GM19463 (cell line): ENCODE data around the gene ATP6V1G2.
"Not testable (repeated sequence)": the region's sequence is repeated elsewhere in the genome, so short reads cannot be mapped to it uniquely, and the experiment has no call there.

Experiments used
- ATAC-seq: cut with Tn5 transposase; IDR thresholded peaks from one replicate; pipeline ENCODE4 v1.9.1; 2021; ENCODE audit warnings: mild to moderate bottlenecking, moderate library complexity; ENCODE audit not compliant: unreplicated experiment

The ATP6V1G2 gene

GRCh38 chr6:31575952-31576685 lies 29.7 kb upstream of the ATP6V1G2 start:
- no peak for ATAC-seq

- no peak for ATAC-seq
These were observed 29.0 kb upstream of the ATP6V1G2 start, which contains the start of gene TNF for GRCh38 chr6:31575335-31575901. TNF (plus strand) TSS chr6:31575565; CDS start chr6:31575742, 177 bp downstream.

- no peak for ATAC-seq
These were observed 28.0 kb upstream of the ATP6V1G2 start for GRCh38 chr6:31574106-31575061.

GRCh38 chr6:31573239-31574105 lies 27.1 kb upstream of the ATP6V1G2 start:
- no peak for ATAC-seq

- peak; percentile 41 for ATAC-seq
These were observed 25.9 kb upstream of the ATP6V1G2 start, which contains the start of gene LTA for GRCh38 chr6:31572041-31572911. LTA (plus strand) TSS chr6:31572289; CDS start chr6:31572743, 454 bp downstream.

GRCh38 chr6:31569861-31570536 lies 23.6 kb upstream of the ATP6V1G2 start:
- ATAC-seq, result no peak

- ATAC-seq, result peak; percentile 54
These were observed 22.1 kb upstream of the ATP6V1G2 start for GRCh38 chr6:31568537-31568961.

- ATAC-seq, result no peak
These were observed 21.3 kb upstream of the ATP6V1G2 start for GRCh38 chr6:31567531-31568370.

- no peak for ATAC-seq
These were observed 14.3 kb upstream of the ATP6V1G2 start for GRCh38 chr6:31560697-31561058.

- ATAC-seq, result peak; percentile 66
These were observed 13.7 kb upstream of the ATP6V1G2 start for GRCh38 chr6:31559958-31560696.

GRCh38 chr6:31559606-31559957 lies 13.2 kb upstream of the ATP6V1G2 start:
- ATAC-seq, result no peak

- no peak for ATAC-seq
These were observed 12.5 kb upstream of the ATP6V1G2 start for GRCh38 chr6:31558631-31559500.

- no peak for ATAC-seq
These were observed 11.9 kb upstream of the ATP6V1G2 start for GRCh38 chr6:31558318-31558625.

- ATAC-seq, result no peak
These were observed 11.3 kb upstream of the ATP6V1G2 start for GRCh38 chr6:31557443-31558317.

- ATAC-seq, result no peak
These were observed 9.9 kb upstream of the ATP6V1G2 start for GRCh38 chr6:31556307-31556706.

GRCh38 chr6:31551371-31551770 lies 5.0 kb upstream of the ATP6V1G2 start:
- ATAC-seq, result not testable (repeated sequence)
